HepG2 (cell line): ENCODE data around the gene HTRA1.

Source experiments
- BHLHE40 ChIP-seq: IDR thresholded peaks from 2 replicates; pipeline ENCODE4 v1.6.1; 2011; ENCODE audit warnings: low read length, improper control_type of control experiment
- CBX5 ChIP-seq: sonication (generic); formaldehyde crosslinking; IDR thresholded peaks from 2 replicates; pipeline ENCODE4 v1.4.0; 2020; ENCODE audit warnings: missing genetic modification reagents, borderline replicate concordance
- FOXM1 ChIP-seq: sonication (generic); formaldehyde crosslinking; IDR thresholded peaks from 2 replicates; pipeline ENCODE4 v1.5.0; 2020; ENCODE audit warnings: missing genetic modification reagents
- MAZ ChIP-seq, 2 experiments: sonication (generic) in 1 of 2; formaldehyde crosslinking in 1 of 2; IDR thresholded peaks; 2 replicates each; pipeline versions ENCODE4 v1.5.0 to v1.6.1; 2012 to 2020; ENCODE audit warnings: low read depth in 2 of 2, mild to moderate bottlenecking in 2 of 2, borderline replicate concordance in 1 of 2, improper control_type of control experiment in 1 of 2, low read length in 1 of 2, missing genetic modification reagents in 1 of 2, moderate library complexity in 1 of 2
- NR2C2 ChIP-seq: sonication (generic); formaldehyde crosslinking; IDR thresholded peaks from 2 replicates; pipeline ENCODE4 v1.4.0; 2020; ENCODE audit warnings: missing genetic modification reagents, mild to moderate bottlenecking, moderate library complexity, borderline replicate concordance
- RXRA ChIP-seq: sonication (generic); formaldehyde crosslinking; IDR thresholded peaks from 2 replicates; pipeline ENCODE4 v1.5.1; 2020; ENCODE audit warnings: missing genetic modification reagents
- TAF1 ChIP-seq: sonication (generic); formaldehyde crosslinking; IDR thresholded peaks from 2 replicates; pipeline ENCODE4 v1.4.0; 2020; ENCODE audit warnings: missing genetic modification reagents
- TF ChIP-seq, protein P1 (sequence below): IDR thresholded peaks from 2 replicates; pipeline ENCODE4 v1.6.1; 2016; ENCODE audit warnings: control low read depth
- TF ChIP-seq, protein P2 (sequence below): sonication (generic); formaldehyde crosslinking; IDR thresholded peaks from 2 replicates; pipeline ENCODE4 v1.5.0; 2020; ENCODE audit warnings: mild to moderate bottlenecking, missing genetic modification reagents, moderate library complexity

DNA sequence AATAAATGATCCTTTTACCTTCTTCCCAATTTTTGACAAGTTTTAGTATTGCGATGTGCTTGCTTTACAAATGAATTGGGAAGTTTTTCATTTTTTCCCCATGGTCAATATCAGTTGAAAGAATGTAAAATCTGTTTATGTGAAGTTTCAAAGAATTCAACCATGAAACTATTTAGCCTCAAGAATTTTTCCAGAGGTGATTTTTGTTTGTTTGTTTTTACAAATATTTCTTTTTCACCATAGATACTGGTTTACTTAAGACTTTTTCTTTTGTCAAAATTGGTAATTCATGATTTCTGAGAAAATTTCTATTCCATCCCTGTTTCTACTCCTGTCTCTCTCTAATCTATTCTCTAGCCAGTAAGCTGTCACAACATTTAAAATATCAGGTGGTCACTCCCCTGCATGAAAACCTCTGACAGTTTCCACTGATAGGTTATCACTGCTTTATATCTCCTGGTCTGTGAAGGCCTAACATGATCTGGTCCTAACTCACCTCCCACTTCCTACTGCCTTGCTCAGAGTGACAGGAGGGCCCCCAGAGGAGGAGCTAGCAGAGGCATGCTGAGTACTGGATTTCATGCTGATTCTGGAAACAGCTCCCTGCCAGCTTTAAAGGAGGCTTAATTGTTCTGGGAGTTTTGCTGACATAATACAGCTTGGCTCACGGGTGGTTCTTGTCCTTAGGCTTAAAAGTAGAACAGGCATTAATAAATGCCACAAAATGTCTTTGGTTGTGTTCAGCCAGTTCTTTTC lies 14.5 kb upstream of the HTRA1 start:
- TF ChIP-seq NR2C2 (no peak), CBX5 (CRISPR knock-in tag) (no peak), RXRA (no peak), TAF1 (CRISPR knock-in tag) (no peak), MAZ (IDR thresholded peaks at IDR 0.05; ENCODE audit: borderline replicate concordance, low read depth, low read length) (no peak), MAZ (CRISPR knock-in tag; IDR thresholded peaks at IDR 0.05; ENCODE audit: low read depth) (no peak), BHLHE40 (no peak), FOXM1 (CRISPR knock-in tag) (no peak)
- TF ChIP-seq, protein P1, sequence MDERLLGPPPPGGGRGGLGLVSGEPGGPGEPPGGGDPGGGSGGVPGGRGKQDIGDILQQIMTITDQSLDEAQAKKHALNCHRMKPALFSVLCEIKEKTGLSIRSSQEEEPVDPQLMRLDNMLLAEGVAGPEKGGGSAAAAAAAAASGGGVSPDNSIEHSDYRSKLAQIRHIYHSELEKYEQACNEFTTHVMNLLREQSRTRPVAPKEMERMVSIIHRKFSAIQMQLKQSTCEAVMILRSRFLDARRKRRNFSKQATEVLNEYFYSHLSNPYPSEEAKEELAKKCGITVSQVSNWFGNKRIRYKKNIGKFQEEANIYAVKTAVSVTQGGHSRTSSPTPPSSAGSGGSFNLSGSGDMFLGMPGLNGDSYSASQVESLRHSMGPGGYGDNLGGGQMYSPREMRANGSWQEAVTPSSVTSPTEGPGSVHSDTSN (CRISPR knock-in tag): no peak
- TF ChIP-seq, protein P2, sequence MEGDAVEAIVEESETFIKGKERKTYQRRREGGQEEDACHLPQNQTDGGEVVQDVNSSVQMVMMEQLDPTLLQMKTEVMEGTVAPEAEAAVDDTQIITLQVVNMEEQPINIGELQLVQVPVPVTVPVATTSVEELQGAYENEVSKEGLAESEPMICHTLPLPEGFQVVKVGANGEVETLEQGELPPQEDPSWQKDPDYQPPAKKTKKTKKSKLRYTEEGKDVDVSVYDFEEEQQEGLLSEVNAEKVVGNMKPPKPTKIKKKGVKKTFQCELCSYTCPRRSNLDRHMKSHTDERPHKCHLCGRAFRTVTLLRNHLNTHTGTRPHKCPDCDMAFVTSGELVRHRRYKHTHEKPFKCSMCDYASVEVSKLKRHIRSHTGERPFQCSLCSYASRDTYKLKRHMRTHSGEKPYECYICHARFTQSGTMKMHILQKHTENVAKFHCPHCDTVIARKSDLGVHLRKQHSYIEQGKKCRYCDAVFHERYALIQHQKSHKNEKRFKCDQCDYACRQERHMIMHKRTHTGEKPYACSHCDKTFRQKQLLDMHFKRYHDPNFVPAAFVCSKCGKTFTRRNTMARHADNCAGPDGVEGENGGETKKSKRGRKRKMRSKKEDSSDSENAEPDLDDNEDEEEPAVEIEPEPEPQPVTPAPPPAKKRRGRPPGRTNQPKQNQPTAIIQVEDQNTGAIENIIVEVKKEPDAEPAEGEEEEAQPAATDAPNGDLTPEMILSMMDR: no peak
